CD4-positive, alpha-beta T cell treated with Interleukin-1 beta for 1 hour (primary cell): Measurements from ENCODE around the gene OSTF1.
A peak's percentile ranks its signal among the peaks of the same experiment; 100 is the strongest.

Experiments
- DNase-seq, 2 donors: peaks; one replicate each; pipeline ENCODE4 v3.0.0-alpha.2; 2020 to 2022

The OSTF1 gene

DNA sequence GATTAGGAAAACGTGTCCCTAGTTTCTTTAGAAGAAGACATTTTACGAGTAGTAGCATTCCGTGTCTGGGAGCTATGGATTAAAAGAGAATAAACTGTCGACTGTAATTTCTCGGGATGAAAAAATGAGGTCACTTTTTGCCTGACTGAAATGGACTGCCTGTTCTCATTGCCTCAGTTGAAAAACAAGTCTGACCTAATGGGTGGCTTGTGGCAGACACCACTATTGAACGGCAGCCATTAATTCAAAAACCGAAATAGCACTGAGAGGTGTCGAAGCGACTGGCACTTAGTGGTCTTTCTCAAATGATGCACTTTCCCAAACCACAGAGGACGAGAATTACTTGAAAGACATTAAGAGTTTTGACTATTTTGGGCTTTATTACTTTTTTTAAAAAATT lies 35.4 kb downstream of the OSTF1 start:
- no peak for DNase-seq

DNA sequence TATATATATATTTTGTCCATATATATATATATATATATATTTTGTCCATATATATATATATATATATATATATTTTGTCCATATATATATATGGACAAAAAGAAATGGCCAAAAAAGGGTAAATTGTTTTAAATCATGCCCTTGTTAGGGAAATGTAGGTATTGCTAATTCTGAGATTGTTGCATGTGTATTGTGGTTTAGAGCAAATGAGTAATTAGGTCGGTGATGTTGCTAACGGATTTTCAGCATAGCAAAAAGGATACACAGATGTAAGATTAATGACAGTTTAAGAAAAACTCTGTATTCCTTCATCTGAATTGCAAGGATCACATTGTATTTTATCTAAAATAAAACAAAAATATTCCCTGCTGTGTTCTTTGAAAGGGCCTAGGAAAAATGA lies 40.2 kb downstream of the OSTF1 start:
- no peak for DNase-seq

DNA sequence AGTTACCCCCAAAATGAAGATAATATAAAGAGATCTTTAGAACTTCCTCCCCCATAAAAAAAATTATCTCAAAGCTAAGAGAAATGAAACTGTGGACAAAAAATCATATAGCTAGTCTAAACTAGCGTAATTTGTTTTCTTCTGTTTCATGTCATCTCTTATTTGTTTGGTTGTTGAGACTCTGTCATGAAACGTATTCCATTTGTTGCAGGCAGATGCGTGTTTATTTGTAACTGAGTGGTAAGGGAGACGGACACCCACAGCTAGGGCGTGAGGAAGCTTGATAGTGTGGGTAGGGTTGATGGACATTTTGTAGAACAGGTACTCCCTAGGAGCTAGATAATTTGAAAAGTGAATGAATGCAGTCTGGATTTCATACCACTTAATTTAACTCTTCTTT lies 41.9 kb downstream of the OSTF1 start:
- no peak for DNase-seq

- DNase-seq: no peak
Measured at GRCh38 chr9:75130621-75131230, 42.4 kb downstream of the OSTF1 start.

- no peak for DNase-seq
Measured at GRCh38 chr9:75131700-75132099, 43.4 kb downstream of the OSTF1 start.

DNA sequence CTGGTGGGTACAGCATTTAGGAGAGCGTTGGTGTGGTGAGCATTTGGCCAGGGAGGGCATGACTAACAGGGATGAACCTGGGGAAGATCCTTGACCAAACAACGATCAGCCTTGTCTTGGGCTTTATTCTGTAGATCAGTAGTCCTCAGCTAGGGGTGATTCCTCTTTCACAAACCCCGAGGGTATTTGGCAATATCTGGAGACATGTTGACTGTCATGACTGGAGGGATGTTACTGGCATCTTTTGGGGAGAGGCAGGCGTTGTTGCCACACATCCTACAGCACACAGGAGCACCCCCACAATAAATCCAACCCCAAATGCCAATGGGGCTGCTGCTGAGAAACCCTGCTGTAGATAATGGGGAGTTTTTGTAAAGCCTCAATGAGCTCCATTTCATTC lies 43.9 kb downstream of the OSTF1 start:
- no peak for DNase-seq

DNA sequence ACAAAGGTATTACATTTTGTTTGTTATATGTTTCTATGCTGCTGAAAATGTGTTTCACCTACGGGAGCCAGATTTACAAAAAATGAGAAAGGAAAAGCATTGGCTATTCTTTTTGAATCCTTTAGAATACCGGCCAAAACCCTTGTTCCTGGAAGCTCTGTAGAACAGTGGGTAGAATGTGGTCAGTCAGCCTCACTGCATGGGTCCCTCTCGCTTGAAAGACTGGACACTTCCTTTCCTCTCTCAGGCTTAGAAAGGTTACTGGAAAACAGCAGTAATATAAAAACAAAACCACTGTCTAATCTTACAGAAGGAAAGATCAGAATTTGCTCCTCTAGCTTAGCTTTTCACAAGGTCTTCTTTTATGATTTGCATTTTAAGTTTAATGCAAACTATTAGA lies 45.1 kb downstream of the OSTF1 start:
- DNase-seq: no peak

GRCh38 chr9:75134495-75134894 lies 46.2 kb downstream of the OSTF1 start:
- DNase-seq: no peak

DNA sequence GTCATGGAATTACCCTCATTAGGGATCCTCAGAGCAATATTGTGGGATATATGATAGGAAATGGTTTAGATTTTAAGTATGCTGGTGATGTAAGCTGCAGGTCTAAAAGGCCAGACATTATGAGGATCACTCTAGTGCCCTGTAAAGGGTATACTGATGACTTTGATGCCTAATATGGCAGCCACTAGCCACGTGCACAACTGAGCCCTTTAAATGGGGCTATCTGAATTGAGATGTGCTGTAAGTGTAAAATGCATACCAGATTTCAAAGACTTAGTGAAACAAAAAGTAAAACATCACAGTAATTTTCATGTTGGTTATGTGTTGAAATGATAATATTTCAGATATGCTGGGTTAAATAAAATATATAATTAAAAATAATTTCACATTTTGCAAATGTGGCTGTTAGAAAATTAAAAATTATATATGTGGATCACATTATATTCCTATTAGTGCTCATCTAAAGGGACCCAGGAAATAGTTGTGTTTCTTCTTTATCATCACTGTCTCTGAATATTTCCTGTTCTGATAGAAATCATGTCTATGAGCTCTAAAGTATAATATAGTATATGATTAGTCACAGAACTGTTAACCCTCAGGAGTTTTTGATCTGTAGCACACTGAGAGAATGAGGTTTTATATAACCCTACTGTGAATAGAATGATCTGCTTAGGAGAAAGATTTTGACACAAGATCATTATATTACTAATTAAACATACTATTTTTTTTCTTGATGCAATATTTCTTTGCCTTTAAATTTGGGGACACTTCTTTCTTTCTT lies 50.1 kb downstream of the OSTF1 start:
- no peak for DNase-seq

GRCh38 chr9:75139201-75139600 lies 50.9 kb downstream of the OSTF1 start:
- no peak for DNase-seq

DNA sequence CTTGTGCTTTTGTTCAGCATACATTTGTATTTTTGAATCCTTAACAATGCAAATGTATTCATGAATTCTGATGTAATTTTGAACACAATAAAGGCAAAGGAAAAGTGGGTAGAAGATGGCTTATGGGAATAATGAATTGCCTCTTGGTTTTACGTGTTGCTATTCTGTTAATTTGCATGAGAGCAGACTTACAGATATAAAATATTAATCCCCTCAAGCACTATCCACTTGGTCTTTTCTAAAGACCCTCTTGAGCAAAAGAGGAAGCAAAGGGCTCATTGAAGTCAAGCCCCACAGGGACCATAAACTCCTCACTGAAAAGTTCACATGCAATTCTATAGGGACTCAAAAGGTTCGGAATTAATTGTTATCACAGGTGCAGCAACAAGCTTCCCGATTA lies 51.9 kb downstream of the OSTF1 start:
- DNase-seq: no peak

GRCh38 chr9:75142202-75142601 lies 53.9 kb downstream of the OSTF1 start:
- peak; percentile 20 to 34 for DNase-seq

DNA sequence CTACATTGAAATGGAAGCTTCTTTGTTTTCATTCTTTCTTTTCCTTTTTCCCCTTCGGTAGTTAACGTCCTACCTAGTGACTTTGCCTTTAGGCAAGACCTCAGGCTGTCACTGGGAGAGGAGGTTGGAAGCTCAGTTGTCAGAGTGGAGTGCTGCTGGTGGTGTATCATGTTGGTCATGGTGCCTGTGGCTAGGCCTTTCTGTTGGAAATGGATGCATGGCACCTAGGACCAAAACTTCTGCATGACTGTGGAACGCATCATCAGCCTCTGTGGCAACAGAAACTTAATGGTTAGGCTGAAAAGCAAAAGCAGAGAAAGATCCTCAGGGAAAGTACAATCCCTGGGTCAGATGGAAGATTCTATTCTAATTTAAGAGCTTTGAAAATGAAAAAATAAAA lies 57.9 kb downstream of the OSTF1 start:
- no peak for DNase-seq

GRCh38 chr9:75147638-75148037 lies 59.3 kb downstream of the OSTF1 start:
- DNase-seq: peak in 1 of 2 donors; percentile 51

- no peak for DNase-seq
Measured at GRCh38 chr9:75148561-75148960, 60.2 kb downstream of the OSTF1 start.

DNA sequence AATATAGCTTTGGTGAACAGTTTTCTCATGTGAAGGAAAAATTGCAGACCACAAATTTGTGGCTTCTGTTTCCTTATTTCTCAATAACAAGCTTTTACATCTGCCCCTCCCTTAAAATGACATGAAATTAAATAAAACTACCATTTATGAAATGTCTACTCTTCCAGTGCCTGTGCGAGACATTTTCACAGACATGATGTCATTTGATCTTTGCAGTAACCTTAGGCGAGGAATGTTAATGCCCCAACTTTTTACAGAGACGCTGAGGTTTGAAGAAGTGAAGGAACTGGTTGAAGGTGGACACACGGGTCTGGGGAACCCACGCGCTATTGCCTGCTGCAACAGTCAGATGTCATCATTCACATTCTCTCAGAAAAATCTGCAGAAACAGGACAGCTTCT lies 61.5 kb downstream of the OSTF1 start:
- no peak for DNase-seq

DNA sequence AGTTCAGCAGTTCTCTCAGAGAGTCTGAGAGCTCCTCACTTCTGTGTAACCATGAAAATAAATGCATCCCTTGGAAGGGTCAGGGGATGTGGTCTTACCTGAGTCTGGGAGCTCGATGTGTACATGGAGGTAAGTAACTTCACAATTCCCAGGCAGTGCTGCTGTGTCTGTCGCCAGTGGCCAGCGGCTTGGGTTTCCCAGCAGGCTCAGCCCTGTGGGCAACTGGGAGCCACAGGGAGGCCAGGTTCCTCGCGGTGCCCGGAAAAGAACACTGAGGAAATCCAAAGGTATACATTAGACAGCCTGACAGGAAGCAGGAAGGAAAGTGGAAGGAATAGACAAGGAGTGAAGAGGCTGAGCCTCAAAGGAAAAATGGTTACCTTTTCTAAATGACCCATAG lies 62.2 kb downstream of the OSTF1 start:
- no peak for DNase-seq

- peak; percentile 36 to 57 for DNase-seq
Measured at GRCh38 chr9:75152416-75152815, 64.1 kb downstream of the OSTF1 start.

DNA sequence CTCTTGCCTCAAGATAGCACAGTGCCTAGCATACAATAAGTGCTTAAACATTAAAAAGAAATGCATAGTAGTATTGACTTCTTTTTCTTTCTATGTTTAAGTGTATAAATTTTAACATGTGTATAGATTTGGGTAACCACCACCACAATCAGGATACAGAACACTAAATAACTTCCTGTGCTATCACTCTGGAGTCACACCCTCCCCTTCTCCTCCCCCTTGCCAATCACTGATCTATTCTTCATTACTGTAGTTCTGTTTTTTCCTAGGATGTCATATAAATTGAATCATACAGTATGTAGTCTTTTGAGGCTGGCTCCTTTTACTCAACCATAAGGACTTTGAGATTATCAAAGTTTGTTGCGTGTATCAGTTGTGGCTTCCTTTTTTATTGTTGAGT lies 68.5 kb downstream of the OSTF1 start:
- DNase-seq: no peak

DNA sequence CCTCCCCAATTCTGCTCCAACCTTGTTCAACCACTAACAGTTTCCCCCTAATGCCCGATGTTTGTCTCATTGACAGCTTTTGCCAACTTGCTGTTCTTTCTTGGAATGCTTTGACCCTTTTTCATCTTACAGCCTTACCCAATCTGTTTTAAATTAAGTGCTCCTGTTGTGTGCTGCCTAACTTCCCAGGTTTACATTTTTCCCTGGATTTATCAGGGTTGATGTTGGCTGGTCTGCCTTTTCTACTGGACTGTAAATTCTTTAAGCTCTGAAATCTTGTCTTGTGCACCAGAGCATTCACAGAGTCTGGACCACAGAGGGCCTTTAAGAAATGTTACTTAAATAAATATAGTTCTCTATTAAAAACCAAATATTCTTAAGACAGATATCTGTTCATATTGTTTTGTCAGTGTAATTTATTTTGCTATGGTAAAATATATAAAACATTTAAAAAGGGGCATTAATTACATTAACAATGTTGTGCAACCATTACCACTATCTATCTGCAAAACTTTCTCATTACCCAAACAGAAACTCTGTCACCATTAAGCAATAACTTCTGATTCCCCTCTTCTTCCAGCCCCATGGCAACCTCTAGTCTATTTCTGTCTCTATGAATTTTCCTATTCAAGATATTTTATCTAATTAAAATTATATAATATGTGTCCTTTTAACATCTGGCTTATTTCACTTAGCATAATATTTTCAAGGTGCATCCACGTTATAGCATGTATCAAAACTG lies 73.0 kb downstream of the OSTF1 start:
- no peak for DNase-seq

GRCh38 chr9:75163764-75164163 lies 75.5 kb downstream of the OSTF1 start:
- DNase-seq: no peak

DNA sequence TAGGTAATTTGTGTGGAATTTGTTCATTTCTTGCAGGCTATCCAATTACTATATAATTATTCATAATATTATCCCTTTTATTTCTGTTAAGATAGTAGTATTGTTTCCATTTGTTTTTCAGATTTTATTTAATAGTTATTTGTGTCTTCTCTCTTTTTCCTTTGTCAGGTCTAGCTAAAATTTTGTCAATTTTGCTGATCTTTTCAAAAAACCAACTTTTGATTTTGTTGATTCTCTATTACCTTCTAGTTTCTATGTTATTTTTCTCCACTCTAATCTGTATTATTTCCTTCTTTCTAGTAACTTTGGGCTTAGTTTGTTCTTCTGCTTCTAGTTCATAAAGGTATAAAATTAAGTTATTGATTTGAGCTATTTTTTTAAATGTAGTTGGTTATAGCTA lies 76.3 kb downstream of the OSTF1 start:
- DNase-seq: no peak

DNA sequence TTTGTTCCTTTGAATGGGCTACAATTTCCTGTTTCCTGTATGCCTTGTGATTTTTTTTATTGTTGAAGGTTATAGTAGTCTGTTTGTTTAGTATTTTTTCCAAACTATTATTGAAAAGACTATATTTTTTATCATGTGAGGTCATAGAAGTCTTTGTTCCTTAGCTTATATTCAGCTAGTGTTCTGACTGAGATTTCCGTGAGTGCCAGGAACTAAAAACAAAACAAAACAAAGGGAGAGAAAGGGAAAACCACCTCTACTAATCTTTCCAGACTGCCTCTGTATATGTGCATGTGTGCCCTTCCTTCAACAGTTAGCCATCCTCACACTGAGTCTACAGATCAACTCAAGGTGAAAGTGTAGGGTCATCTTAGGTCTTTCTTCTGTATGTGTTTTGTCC lies 79.0 kb downstream of the OSTF1 start:
- no peak for DNase-seq
